GM23338 (cell line): ENCODE results near the gene LCE2A. TPM values are rescaled to one million over a fixed set of nuclear protein-coding genes. Genes with fewer than 3 reads are reported as not detected.

Experiments
- ATAC-seq: fragments of 200-7000 bp; cut with Tn5 transposase; 3 replicates; pipeline ENCODE4 v1.9.1; 2020
- DNase-seq: peaks from one replicate; pipeline ENCODE4 v3.0.0-alpha.2; 2015; ENCODE audit warnings: low spot score
- H2AFZ ChIP-seq: fragments of 200-600 bp; sonication (generic); 2 replicates; pipeline ENCODE4 v1.8.0; 2016; ENCODE audit warnings: antibody characterized with exemption, mild to moderate bottlenecking, moderate library complexity
- H3F3A ChIP-seq: fragments of 200-600 bp; sonication (generic); replicated peaks from 2 replicates; pipeline ENCODE4 v1.8.0; 2017; ENCODE audit warnings: antibody characterized with exemption, mixed run types, low read depth
- H3K27ac ChIP-seq: fragments of 200-600 bp; sonication (generic); 2 replicates; pipeline ENCODE4 v1.6.1; 2016; ENCODE audit warnings: low read depth
- H3K27me3 ChIP-seq: fragments of 200-600 bp; sonication (generic); 2 replicates; pipeline ENCODE4 v1.8.0; 2016; ENCODE audit warnings: mild to moderate bottlenecking, mixed run types, moderate library complexity; ENCODE audit not compliant: insufficient read depth
- H3K36me3 ChIP-seq: fragments of 200-600 bp; sonication (generic); 2 replicates; pipeline ENCODE4 v1.8.0; 2016; ENCODE audit warnings: mild to moderate bottlenecking; ENCODE audit not compliant: insufficient read depth
- H3K4me1 ChIP-seq: fragments of 200-600 bp; sonication (generic); 2 replicates; pipeline ENCODE4 v1.8.0; 2016; ENCODE audit warnings: mild to moderate bottlenecking, moderate library complexity; ENCODE audit not compliant: insufficient read depth
- H3K4me2 ChIP-seq: fragments of 200-600 bp; sonication (generic); 2 replicates; pipeline ENCODE4 v1.7.1; 2017; ENCODE audit warnings: mixed run types
- H3K4me3 ChIP-seq: fragments of 200-600 bp; sonication (generic); 2 replicates; pipeline ENCODE4 v1.6.1; 2016; ENCODE audit warnings: mixed run types
- H3K79me2 ChIP-seq: fragments of 200-600 bp; sonication (generic); replicated peaks from 2 replicates; pipeline ENCODE4 v1.8.0; 2017; ENCODE audit warnings: mild to moderate bottlenecking; ENCODE audit not compliant: insufficient read depth
- H3K9me2 ChIP-seq: fragments of 200-600 bp; sonication (generic); 2 replicates; pipeline ENCODE4 v1.8.0; 2017; ENCODE audit not compliant: insufficient read depth
- H4K20me1 ChIP-seq: fragments of 200-600 bp; sonication (generic); replicated peaks from 2 replicates; pipeline ENCODE4 v1.8.0; 2017; ENCODE audit warnings: mild to moderate bottlenecking; ENCODE audit not compliant: insufficient read depth
- H3K27ac Mint-ChIP-seq: 2 replicates; pipeline ENCODE4 v1.8.0; 2020; ENCODE audit warnings: inconsistent platforms, mild to moderate bottlenecking, moderate library complexity, mixed read lengths
- H3K27me3 Mint-ChIP-seq: 3 replicates; pipeline ENCODE4 v1.8.0; 2022; ENCODE audit warnings: low read depth, mild to moderate bottlenecking, moderate library complexity, mixed read lengths, inconsistent platforms; ENCODE audit not compliant: insufficient read depth, poor library complexity
- H3K36me3 Mint-ChIP-seq: 3 replicates; pipeline ENCODE4 v1.8.0; 2021; ENCODE audit warnings: low read depth, mild to moderate bottlenecking, inconsistent platforms, moderate library complexity, mixed read lengths
- H3K4me1 Mint-ChIP-seq: 3 replicates; pipeline ENCODE4 v1.8.0; 2020; ENCODE audit warnings: mild to moderate bottlenecking, inconsistent platforms, mixed read lengths
- H3K4me3 Mint-ChIP-seq: 3 replicates; pipeline ENCODE4 v1.8.0; 2021; ENCODE audit warnings: moderate library complexity, mild to moderate bottlenecking, inconsistent platforms, mixed read lengths
- H3K9me3 Mint-ChIP-seq: 3 replicates; pipeline ENCODE4 v1.8.0; 2020; ENCODE audit warnings: moderate library complexity, mild to moderate bottlenecking, inconsistent platforms, mixed read lengths
- CREB1 ChIP-seq: fragments of 250-450 bp; sonication (Bioruptor Pico); IDR thresholded peaks from 2 replicates; pipeline ENCODE4 v1.5.0; 2020; ENCODE audit warnings: low read depth, mild to moderate bottlenecking, moderate library complexity
- EZH2 ChIP-seq: fragments of 200-600 bp; sonication (generic); IDR thresholded peaks from one replicate; pipeline ENCODE4 v1.8.0; 2017; ENCODE audit warnings: antibody characterized with exemption, mild to moderate bottlenecking, low read depth; ENCODE audit not compliant: unreplicated experiment
- EZH2phosphoT487 ChIP-seq: fragments of 200-600 bp; sonication (generic); IDR thresholded peaks from one replicate; pipeline ENCODE4 v1.8.1; 2018; ENCODE audit warnings: antibody characterized with exemption; ENCODE audit not compliant: unreplicated experiment
- JUNB ChIP-seq: IDR thresholded peaks from one replicate; pipeline ENCODE4 v1.6.1; 2016; ENCODE audit warnings: antibody characterized with exemption; ENCODE audit not compliant: unreplicated experiment
- NANOG ChIP-seq: IDR thresholded peaks from 2 replicates; pipeline ENCODE4 v1.6.1; 2016; ENCODE audit warnings: antibody characterized with exemption, borderline replicate concordance
- POLR2AphosphoS5 ChIP-seq: IDR thresholded peaks from 2 replicates; pipeline ENCODE4 v1.6.1; 2016; ENCODE audit warnings: antibody characterized with exemption, low read depth
- STAT1 ChIP-seq: IDR thresholded peaks from one replicate; pipeline ENCODE4 v1.6.1; 2016; ENCODE audit warnings: antibody characterized with exemption; ENCODE audit not compliant: unreplicated experiment
- ZNF114 ChIP-seq: fragments of 250-450 bp; sonication (Bioruptor Pico); IDR thresholded peaks from 2 replicates; pipeline ENCODE4 v1.5.0; 2020; ENCODE audit warnings: mild to moderate bottlenecking, moderate library complexity
- ZNF331 ChIP-seq: fragments of 250-450 bp; sonication (Bioruptor Pico); IDR thresholded peaks from 2 replicates; pipeline ENCODE4 v1.5.0; 2020; ENCODE audit warnings: low read depth, mild to moderate bottlenecking, moderate library complexity
- polyA plus RNA-seq: library from polyadenylated mRNA; unstranded; fragments of >200 nt; fragmentation: Nextera tagmentation; extraction: Ambion mirVana; gene quantifications from 2 replicates; pipeline ENCODE4 v1.2.1, GENCODE V29; 2016
- total RNA-seq: library from RNA; depleted of rRNA; stranded (reverse); fragments of >200 nt; shearing (Covaris generic); gene quantifications from 2 replicates; pipeline ENCODE4 v1.2.3, GENCODE V29; 2014
- TF ChIP-seq, protein P1 (sequence below): fragments of 250-450 bp; sonication (Bioruptor Pico); IDR thresholded peaks from 2 replicates; pipeline ENCODE4 v1.5.0; 2020; ENCODE audit warnings: mild to moderate bottlenecking, moderate library complexity
- TF ChIP-seq, protein P2 (sequence below), 2 experiments: fragments of 200-600 bp in 1 of 2; sonication (generic) in 1 of 2; conservative IDR thresholded peaks; 2 replicates each; pipeline versions ENCODE4 v1.5.1 to v1.6.1; 2016 to 2017; ENCODE audit warnings: antibody characterized with exemption in 2 of 2, low read depth in 2 of 2, mild to moderate bottlenecking in 2 of 2, moderate library complexity in 1 of 2
- TF ChIP-seq, protein P3 (sequence below): IDR thresholded peaks from 2 replicates; pipeline ENCODE4 v1.6.1; 2016; ENCODE audit warnings: antibody characterized with exemption
- TF ChIP-seq, protein P4 (sequence below): IDR thresholded peaks from one replicate; pipeline ENCODE4 v1.6.1; 2018; ENCODE audit warnings: antibody characterized with exemption; ENCODE audit not compliant: unreplicated experiment

LCE2A gene
- total and polyA plus RNA-seq, 2 experiments from 2014 or later: not detected

DNA sequence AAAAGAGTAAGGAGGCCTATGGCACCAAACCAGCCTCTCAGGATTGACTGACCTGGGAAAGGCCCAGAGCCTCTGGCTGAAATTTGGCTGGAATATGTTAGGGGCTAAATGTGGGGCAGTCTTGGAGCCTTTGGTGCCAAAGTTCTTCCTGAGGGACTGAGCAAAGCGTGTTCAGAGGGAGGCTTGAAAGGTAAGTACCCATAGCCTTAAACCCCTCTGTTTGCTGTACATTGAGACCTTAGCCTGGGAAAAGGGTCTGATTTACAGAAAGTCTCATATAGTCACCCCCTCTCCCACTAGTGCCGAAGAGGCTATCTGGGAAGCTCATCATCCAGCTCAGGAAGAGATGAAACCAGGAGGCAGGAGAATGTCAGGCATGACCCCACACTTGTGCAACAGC, 9.7 kb downstream of the LCE2A start, which contains the start of gene LCE4A:
Gene LCE4A, plus strand, starts transcription at position 301 of the 400 bp plus-strand sequence. CDS start 916 bp downstream, outside the sequence.
- Histone ChIP-seq H3K4me3 (no peak within 1 kb of the TSS), H3K36me3 (no peaks in the 10 kb centered on the region), H3K4me1 (no peaks in the 10 kb centered on the region), H2AFZ (no peak within 1 kb of the TSS), H3K4me2 (no peak within 1 kb of the TSS), H3K27me3 (no peaks in the 10 kb centered on the region), H3K79me2 (no peaks in the 10 kb centered on the region), H3K27ac (no peak within 1 kb of the TSS), H3K9me2 (no peaks in the 10 kb centered on the region), H4K20me1 (no peaks in the 10 kb centered on the region), H3F3A (no peaks in the 10 kb centered on the region)
- H3K4me1 Mint-ChIP-seq: no peaks in the 10 kb centered on the region
- no peak within 1 kb of the TSS for H3K4me3 Mint-ChIP-seq
- no peaks in the 10 kb centered on the region for H3K27me3 Mint-ChIP-seq
- ATAC-seq (no peak), DNase-seq (no peak)
- no peak for TF ChIP-seq ZNF331 (CRISPR knock-in tag)
- no peak for TF ChIP-seq NANOG
- TF ChIP-seq STAT1: no peak
- no peak for TF ChIP-seq JUNB
- no peak for TF ChIP-seq ZNF114 (CRISPR knock-in tag)
- TF ChIP-seq, protein P1, sequence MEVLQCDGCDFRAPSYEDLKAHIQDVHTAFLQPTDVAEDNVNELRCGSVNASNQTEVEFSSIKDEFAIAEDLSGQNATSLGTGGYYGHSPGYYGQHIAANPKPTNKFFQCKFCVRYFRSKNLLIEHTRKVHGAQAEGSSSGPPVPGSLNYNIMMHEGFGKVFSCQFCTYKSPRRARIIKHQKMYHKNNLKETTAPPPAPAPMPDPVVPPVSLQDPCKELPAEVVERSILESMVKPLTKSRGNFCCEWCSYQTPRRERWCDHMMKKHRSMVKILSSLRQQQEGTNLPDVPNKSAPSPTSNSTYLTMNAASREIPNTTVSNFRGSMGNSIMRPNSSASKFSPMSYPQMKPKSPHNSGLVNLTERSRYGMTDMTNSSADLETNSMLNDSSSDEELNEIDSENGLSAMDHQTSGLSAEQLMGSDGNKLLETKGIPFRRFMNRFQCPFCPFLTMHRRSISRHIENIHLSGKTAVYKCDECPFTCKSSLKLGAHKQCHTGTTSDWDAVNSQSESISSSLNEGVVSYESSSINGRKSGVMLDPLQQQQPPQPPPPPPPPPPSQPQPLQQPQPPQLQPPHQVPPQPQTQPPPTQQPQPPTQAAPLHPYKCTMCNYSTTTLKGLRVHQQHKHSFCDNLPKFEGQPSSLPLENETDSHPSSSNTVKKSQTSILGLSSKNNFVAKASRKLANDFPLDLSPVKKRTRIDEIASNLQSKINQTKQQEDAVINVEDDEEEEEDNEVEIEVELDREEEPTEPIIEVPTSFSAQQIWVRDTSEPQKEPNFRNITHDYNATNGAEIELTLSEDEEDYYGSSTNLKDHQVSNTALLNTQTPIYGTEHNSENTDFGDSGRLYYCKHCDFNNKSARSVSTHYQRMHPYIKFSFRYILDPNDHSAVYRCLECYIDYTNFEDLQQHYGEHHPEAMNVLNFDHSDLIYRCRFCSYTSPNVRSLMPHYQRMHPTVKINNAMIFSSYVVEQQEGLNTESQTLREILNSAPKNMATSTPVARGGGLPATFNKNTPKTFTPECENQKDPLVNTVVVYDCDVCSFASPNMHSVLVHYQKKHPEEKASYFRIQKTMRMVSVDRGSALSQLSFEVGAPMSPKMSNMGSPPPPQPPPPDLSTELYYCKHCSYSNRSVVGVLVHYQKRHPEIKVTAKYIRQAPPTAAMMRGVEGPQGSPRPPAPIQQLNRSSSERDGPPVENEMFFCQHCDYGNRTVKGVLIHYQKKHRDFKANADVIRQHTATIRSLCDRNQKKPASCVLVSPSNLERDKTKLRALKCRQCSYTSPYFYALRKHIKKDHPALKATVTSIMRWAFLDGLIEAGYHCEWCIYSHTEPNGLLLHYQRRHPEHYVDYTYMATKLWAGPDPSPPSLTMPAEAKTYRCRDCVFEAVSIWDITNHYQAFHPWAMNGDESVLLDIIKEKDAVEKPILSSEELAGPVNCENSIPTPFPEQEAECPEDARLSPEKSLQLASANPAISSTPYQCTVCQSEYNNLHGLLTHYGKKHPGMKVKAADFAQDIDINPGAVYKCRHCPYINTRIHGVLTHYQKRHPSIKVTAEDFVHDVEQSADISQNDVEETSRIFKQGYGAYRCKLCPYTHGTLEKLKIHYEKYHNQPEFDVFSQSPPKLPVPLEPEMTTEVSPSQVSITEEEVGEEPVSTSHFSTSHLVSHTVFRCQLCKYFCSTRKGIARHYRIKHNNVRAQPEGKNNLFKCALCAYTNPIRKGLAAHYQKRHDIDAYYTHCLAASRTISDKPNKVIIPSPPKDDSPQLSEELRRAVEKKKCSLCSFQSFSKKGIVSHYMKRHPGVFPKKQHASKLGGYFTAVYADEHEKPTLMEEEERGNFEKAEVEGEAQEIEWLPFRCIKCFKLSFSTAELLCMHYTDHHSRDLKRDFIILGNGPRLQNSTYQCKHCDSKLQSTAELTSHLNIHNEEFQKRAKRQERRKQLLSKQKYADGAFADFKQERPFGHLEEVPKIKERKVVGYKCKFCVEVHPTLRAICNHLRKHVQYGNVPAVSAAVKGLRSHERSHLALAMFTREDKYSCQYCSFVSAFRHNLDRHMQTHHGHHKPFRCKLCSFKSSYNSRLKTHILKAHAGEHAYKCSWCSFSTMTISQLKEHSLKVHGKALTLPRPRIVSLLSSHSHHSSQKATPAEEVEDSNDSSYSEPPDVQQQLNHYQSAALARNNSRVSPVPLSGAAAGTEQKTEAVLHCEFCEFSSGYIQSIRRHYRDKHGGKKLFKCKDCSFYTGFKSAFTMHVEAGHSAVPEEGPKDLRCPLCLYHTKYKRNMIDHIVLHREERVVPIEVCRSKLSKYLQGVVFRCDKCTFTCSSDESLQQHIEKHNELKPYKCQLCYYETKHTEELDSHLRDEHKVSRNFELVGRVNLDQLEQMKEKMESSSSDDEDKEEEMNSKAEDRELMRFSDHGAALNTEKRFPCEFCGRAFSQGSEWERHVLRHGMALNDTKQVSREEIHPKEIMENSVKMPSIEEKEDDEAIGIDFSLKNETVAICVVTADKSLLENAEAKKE (CRISPR knock-in tag): no peak
- no peak for TF ChIP-seq EZH2
- TF ChIP-seq EZH2phosphoT487: no peak
- TF ChIP-seq POLR2AphosphoS5: no peak
- TF ChIP-seq, protein P2, sequence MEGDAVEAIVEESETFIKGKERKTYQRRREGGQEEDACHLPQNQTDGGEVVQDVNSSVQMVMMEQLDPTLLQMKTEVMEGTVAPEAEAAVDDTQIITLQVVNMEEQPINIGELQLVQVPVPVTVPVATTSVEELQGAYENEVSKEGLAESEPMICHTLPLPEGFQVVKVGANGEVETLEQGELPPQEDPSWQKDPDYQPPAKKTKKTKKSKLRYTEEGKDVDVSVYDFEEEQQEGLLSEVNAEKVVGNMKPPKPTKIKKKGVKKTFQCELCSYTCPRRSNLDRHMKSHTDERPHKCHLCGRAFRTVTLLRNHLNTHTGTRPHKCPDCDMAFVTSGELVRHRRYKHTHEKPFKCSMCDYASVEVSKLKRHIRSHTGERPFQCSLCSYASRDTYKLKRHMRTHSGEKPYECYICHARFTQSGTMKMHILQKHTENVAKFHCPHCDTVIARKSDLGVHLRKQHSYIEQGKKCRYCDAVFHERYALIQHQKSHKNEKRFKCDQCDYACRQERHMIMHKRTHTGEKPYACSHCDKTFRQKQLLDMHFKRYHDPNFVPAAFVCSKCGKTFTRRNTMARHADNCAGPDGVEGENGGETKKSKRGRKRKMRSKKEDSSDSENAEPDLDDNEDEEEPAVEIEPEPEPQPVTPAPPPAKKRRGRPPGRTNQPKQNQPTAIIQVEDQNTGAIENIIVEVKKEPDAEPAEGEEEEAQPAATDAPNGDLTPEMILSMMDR (conservative IDR thresholded peaks at IDR 0.05; ENCODE audit: low read depth in 2 of 2): no peak
- TF ChIP-seq CREB1 (CRISPR knock-in tag): no peak
- TF ChIP-seq, protein P3, sequence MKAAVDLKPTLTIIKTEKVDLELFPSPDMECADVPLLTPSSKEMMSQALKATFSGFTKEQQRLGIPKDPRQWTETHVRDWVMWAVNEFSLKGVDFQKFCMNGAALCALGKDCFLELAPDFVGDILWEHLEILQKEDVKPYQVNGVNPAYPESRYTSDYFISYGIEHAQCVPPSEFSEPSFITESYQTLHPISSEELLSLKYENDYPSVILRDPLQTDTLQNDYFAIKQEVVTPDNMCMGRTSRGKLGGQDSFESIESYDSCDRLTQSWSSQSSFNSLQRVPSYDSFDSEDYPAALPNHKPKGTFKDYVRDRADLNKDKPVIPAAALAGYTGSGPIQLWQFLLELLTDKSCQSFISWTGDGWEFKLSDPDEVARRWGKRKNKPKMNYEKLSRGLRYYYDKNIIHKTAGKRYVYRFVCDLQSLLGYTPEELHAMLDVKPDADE: no peak
- TF ChIP-seq, protein P4, sequence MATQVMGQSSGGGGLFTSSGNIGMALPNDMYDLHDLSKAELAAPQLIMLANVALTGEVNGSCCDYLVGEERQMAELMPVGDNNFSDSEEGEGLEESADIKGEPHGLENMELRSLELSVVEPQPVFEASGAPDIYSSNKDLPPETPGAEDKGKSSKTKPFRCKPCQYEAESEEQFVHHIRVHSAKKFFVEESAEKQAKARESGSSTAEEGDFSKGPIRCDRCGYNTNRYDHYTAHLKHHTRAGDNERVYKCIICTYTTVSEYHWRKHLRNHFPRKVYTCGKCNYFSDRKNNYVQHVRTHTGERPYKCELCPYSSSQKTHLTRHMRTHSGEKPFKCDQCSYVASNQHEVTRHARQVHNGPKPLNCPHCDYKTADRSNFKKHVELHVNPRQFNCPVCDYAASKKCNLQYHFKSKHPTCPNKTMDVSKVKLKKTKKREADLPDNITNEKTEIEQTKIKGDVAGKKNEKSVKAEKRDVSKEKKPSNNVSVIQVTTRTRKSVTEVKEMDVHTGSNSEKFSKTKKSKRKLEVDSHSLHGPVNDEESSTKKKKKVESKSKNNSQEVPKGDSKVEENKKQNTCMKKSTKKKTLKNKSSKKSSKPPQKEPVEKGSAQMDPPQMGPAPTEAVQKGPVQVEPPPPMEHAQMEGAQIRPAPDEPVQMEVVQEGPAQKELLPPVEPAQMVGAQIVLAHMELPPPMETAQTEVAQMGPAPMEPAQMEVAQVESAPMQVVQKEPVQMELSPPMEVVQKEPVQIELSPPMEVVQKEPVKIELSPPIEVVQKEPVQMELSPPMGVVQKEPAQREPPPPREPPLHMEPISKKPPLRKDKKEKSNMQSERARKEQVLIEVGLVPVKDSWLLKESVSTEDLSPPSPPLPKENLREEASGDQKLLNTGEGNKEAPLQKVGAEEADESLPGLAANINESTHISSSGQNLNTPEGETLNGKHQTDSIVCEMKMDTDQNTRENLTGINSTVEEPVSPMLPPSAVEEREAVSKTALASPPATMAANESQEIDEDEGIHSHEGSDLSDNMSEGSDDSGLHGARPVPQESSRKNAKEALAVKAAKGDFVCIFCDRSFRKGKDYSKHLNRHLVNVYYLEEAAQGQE: no peak
- H3K9me3 Mint-ChIP-seq: 0 out of 3 replicates have a peak, but pooled peaks cover 3% of the 10 kb centered on the region
- H3K36me3 Mint-ChIP-seq: no peaks in the 10 kb centered on the region
- H3K27ac Mint-ChIP-seq: no peak within 1 kb of the TSS
